Activated CD8-positive, alpha-beta memory T cell treated with anti-CD3 and anti-CD28 coated beads, Interleukin-2, amount 50 U/mL, for 1 hour (primary cell): ENCODE results near the gene PRKCB.
"Not testable (repeated sequence)": the region's sequence is repeated elsewhere in the genome, so short reads cannot be mapped to it uniquely, and the experiment has no call there.

Experiments used
- DNase-seq: peaks from one replicate; pipeline ENCODE4 v3.0.0-alpha.2; 2020; ENCODE audit errors: extremely low read depth

Gene PRKCB

DNA sequence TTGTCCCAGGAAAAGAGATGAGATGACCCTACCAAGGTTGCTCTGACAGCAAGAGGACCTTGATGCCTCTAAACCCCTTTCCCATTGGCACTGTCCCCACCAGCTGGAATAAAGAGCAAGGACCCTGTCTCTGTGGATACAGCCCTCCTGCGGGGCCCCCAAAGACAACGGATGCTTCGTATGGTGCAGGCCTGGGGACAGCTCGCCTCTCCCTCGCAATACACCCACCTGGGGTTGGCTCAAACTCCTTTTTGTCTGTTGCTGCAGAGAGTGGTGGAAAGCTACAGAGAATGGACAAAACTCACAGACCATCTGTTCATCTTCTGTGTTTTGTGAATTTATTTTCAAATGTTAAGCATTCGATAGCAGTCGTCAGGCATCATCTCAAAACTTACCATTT, 392.7 kb downstream of the PRKCB start:
- DNase-seq: no peak

GRCh38 chr16:24232936-24233335, 397.2 kb downstream of the PRKCB start:
- DNase-seq: no peak

GRCh38 chr16:24234737-24235136, 399.0 kb downstream of the PRKCB start:
- DNase-seq: no peak

- DNase-seq: no peak
These were observed 400.0 kb downstream of the PRKCB start for GRCh38 chr16:24235806-24236205.

DNA sequence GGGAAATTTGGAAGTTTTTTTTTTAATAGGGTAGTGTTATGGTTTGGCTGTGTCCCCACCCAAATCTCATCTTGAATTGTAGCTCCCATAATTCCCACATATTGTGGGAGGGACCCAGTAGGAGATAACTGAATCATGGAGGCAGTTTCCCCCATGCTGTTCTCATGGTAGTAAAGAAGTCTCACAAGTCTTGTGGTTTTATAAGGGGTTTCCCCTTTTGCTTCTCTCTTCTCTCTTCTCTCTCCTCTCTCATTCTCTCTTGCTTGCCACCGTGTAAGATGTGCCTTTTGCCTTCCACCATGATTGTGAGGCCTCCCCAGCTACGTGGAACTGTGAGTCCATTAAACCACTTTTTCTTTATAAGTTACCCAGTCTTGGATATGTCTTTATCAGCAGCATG, 403.1 kb downstream of the PRKCB start:
- DNase-seq: not testable (repeated sequence)

GRCh38 chr16:24246911-24247607, 411.3 kb downstream of the PRKCB start:
- DNase-seq: no peak

GRCh38 chr16:24253192-24253591, 417.4 kb downstream of the PRKCB start:
- no peak for DNase-seq

DNA sequence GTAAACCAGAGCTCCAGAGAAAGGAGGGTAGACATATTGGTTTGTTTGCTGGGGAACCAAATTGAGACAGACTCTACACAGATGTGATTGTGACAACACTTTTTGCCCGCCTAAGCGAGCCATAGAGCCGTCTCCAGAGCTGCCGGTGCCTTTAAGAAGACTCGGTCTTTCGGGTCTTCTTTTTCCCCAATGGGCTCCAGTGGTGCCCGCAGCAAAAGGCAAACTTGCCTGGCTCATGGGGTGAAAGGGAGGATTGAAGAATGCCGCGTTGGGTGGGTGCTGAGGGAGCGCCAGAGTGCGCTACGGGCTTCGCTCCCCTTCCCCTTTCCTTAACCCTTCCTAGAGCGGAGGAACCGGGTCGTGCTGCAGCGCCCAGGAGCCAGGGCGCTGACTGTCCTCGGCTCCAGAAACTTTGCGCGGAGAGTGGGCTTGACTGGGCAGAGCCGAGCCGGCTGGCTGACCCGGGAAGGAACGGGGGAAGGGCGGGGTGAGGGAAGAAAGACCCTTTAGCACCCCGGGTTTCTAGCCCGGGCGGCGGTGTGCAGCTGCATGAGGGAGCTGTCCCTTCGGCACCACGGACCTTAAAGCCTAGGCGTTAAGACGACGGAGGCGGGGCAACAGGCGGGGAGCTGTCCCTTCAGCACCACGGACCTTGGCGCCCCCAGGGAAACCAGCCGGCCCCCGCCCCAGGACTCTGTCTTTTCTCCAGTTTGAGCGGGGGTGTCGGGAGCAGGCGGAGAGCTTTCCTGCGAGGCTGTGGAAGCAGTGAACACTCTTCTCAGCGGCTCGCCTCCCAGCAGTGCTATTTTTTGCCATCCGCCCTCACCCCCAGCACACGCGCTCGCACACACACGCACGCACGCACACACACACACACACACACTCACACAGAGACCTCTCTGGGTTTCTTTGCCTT, 419.9 kb downstream of the PRKCB start, which contains the start of gene CACNG3:
TSS of gene CACNG3 (plus strand) at position 880 of the 916 bp plus-strand sequence. CDS start 420 bp downstream, outside the sequence.
- peak; percentile 4 for DNase-seq

- DNase-seq: no peak
These were observed 422.2 kb downstream of the PRKCB start for GRCh38 chr16:24257958-24258357.

- DNase-seq: no peak
These were observed 423.0 kb downstream of the PRKCB start for GRCh38 chr16:24258791-24259190.

DNA sequence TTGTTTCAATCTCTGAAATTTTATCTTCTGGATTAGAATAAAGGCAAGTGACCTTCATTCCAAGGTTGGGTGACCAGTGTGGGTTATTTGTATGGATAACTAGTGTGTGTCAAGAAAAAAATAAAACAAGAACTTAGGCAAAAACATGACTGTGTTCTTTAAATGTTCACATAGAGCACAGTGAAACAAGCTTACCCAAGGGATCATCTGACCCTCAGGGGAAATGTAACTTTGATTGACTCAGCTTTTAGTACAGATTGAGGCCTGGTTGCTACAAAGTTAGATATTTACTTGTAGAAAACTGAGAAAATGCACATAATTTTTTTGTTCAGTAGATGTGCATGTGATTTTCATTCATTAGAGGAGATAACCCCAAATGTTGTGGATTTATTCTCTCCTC, 427.0 kb downstream of the PRKCB start:
- DNase-seq: no peak
